HG02970 (cell line): ENCODE data around the gene CAMTA1.
"Not testable (repeated sequence)": the region's sequence is repeated elsewhere in the genome, so short reads cannot be mapped to it uniquely, and the experiment has no call there.

Experiments used
- ATAC-seq: cut with Tn5 transposase; IDR thresholded peaks from one replicate; pipeline ENCODE4 v1.9.1; 2021; ENCODE audit warnings: mild to moderate bottlenecking, moderate library complexity, moderate number of reproducible peaks; ENCODE audit not compliant: unreplicated experiment, low FRiP score

The CAMTA1 gene

GRCh38 chr1:7676274-7676945 is 891.2 kb downstream of the CAMTA1 start:
- no peak for ATAC-seq

GRCh38 chr1:7677111-7677510 is 891.9 kb downstream of the CAMTA1 start:
- ATAC-seq = no peak

GRCh38 chr1:7677815-7678214 is 892.6 kb downstream of the CAMTA1 start:
- no peak for ATAC-seq

GRCh38 chr1:7678491-7679158 is 893.4 kb downstream of the CAMTA1 start:
- no peak for ATAC-seq

- ATAC-seq = no peak
Observed at GRCh38 chr1:7679159-7679872, 894.1 kb downstream of the CAMTA1 start.

GRCh38 chr1:7679873-7680206 is 894.6 kb downstream of the CAMTA1 start:
- ATAC-seq = no peak

- no peak for ATAC-seq
Observed at GRCh38 chr1:7680207-7680954, 895.1 kb downstream of the CAMTA1 start.

- ATAC-seq = no peak
Observed at GRCh38 chr1:7680955-7681268, 895.7 kb downstream of the CAMTA1 start.

- no peak for ATAC-seq
Observed at GRCh38 chr1:7681401-7681800, 896.1 kb downstream of the CAMTA1 start.

GRCh38 chr1:7683521-7683920 is 898.3 kb downstream of the CAMTA1 start:
- ATAC-seq = no peak

- no peak for ATAC-seq
Observed at GRCh38 chr1:7684132-7684531, 898.9 kb downstream of the CAMTA1 start.

- ATAC-seq = no peak
Observed at GRCh38 chr1:7684861-7685635, 899.8 kb downstream of the CAMTA1 start.

GRCh38 chr1:7686301-7686850 is 901.1 kb downstream of the CAMTA1 start:
- no peak for ATAC-seq

- ATAC-seq = no peak
Observed at GRCh38 chr1:7687411-7687810, 902.2 kb downstream of the CAMTA1 start.

- ATAC-seq = no peak
Observed at GRCh38 chr1:7688659-7689058, 903.4 kb downstream of the CAMTA1 start.

- not testable (repeated sequence) for ATAC-seq
Observed at GRCh38 chr1:7689307-7689706, 904.1 kb downstream of the CAMTA1 start.

GRCh38 chr1:7690076-7690475 is 904.8 kb downstream of the CAMTA1 start:
- no peak for ATAC-seq

- no peak for ATAC-seq
Observed at GRCh38 chr1:7690496-7691182, 905.4 kb downstream of the CAMTA1 start.

GRCh38 chr1:7691576-7691975 is 906.3 kb downstream of the CAMTA1 start:
- ATAC-seq = no peak

GRCh38 chr1:7692005-7692404 is 906.8 kb downstream of the CAMTA1 start:
- no peak for ATAC-seq
